H1 (cell line): ENCODE results near the gene YBX2. TPM values are rescaled to one million over a fixed set of nuclear protein-coding genes. Genes with fewer than 3 reads are reported as not detected.
"Not testable (repeated sequence)": the region's sequence is repeated elsewhere in the genome, so short reads cannot be mapped to it uniquely, and the experiment has no call there.

Source experiments
- CTCF ChIA-PET: fragments of 300-600 bp; sonication (Branson Sonifier 250); formaldehyde crosslinking; loops from one replicate; lab custom pipeline; 2021; ENCODE audit not compliant: partially characterized antibody; lab: Charles Lee
- POLR2A ChIA-PET: fragments of 300-600 bp; sonication (Branson Sonifier 250); formaldehyde crosslinking; loops from one replicate; lab custom pipeline; 2021; ENCODE audit warnings: inconsistent platforms; ENCODE audit not compliant: partially characterized antibody; lab: Charles Lee
- DNase-seq, 2 experiments: peaks; one replicate each; pipeline versions ENCODE4 v3.0.0 to v3.0.0-alpha.2; 2010 to 2022; ENCODE audit warnings: low spot score in 2 of 2, low read depth in 1 of 2, mixed read lengths in 1 of 2
- FAIRE-seq: peaks from 2 replicates; lab custom pipeline; 2011; peaks lifted over from hg19 to GRCh38; lab: Jason Lieb, UNC
- H2AFZ ChIP-seq: 2 replicates; pipeline ENCODE4 v1.8.1; 2012; ENCODE audit warnings: low read length, inconsistent platforms
- H2AK5ac ChIP-seq: 2 replicates; pipeline ENCODE4 v1.6.1; 2013; ENCODE audit warnings: low read depth, low read length
- H2BK120ac ChIP-seq: replicated peaks from 2 replicates; pipeline ENCODE3; 2013; ENCODE audit warnings: low read depth, low read length, inconsistent platforms
- H2BK12ac ChIP-seq: 2 replicates; pipeline ENCODE4 v1.6.1; 2013; ENCODE audit warnings: low read depth, low read length
- H2BK15ac ChIP-seq: 2 replicates; pipeline ENCODE4 v1.6.1; 2013; ENCODE audit warnings: low read length
- H2BK20ac ChIP-seq: 2 replicates; pipeline ENCODE4 v1.6.1; 2013; ENCODE audit warnings: low read length
- H2BK5ac ChIP-seq: 2 replicates; pipeline ENCODE4 v1.6.1; 2013; ENCODE audit warnings: low read depth, low read length
- H3K14ac ChIP-seq: 2 replicates; pipeline ENCODE4 v1.6.1; 2013; ENCODE audit warnings: inconsistent platforms; ENCODE audit not compliant: insufficient read length
- H3K18ac ChIP-seq: 2 replicates; pipeline ENCODE4 v1.6.1; 2013; ENCODE audit warnings: low read length; ENCODE audit errors: extremely low read depth
- H3K23ac ChIP-seq: 2 replicates; pipeline ENCODE4 v1.6.1; 2013; ENCODE audit warnings: inconsistent platforms; ENCODE audit not compliant: insufficient read length
- H3K23me2 ChIP-seq: 2 replicates; pipeline ENCODE4 v1.6.1; 2013; ENCODE audit warnings: low read depth, low read length
- H3K27ac ChIP-seq: 2 replicates; pipeline ENCODE4 v1.6.1; 2011; ENCODE audit warnings: low read depth, low read length, inconsistent platforms
- H3K27me3 ChIP-seq, 4 experiments: replicated peaks in 1 of 4; 1 replicate in 1 of 4; 2 replicates in 3 of 4; pipeline versions ENCODE4 v1.6.1 to v1.8.1; 2011 to 2013; ENCODE audit warnings: low read length in 3 of 4, mild to moderate bottlenecking in 3 of 4, inconsistent platforms in 2 of 4, mixed read lengths in 2 of 4, moderate library complexity in 1 of 4; ENCODE audit not compliant: control insufficient read depth in 3 of 4, insufficient read depth in 3 of 4; ENCODE audit errors: extremely low read depth in 1 of 4
- H3K36me3 ChIP-seq, 4 experiments: 2 replicates each; pipeline versions ENCODE4 v1.6.1 to v1.8.1; 2011 to 2013; ENCODE audit warnings: mild to moderate bottlenecking in 4 of 4, low read length in 3 of 4, moderate library complexity in 2 of 4, control low read depth in 1 of 4, inconsistent platforms in 1 of 4; ENCODE audit not compliant: insufficient read depth in 4 of 4, control insufficient read depth in 2 of 4
- H3K4ac ChIP-seq: replicated peaks from 2 replicates; pipeline ENCODE3; 2013; ENCODE audit warnings: low read length, low read depth, mixed read lengths, inconsistent platforms; ENCODE audit not compliant: insufficient read length
- H3K4me1 ChIP-seq, 4 experiments: replicated peaks in 1 of 4; 1 replicate in 1 of 4; 2 replicates in 3 of 4; pipeline versions ENCODE4 v1.6.1 to v1.8.1; 2011 to 2013; ENCODE audit warnings: low read length in 3 of 4, inconsistent platforms in 2 of 4, mixed read lengths in 1 of 4; ENCODE audit not compliant: insufficient read depth in 4 of 4, control insufficient read depth in 3 of 4
- H3K4me2 ChIP-seq, 2 experiments: 2 replicates each; pipeline versions ENCODE4 v1.6.1 to v1.8.1; 2011 to 2013; ENCODE audit warnings: low read depth in 2 of 2, low read length in 2 of 2, control low read depth in 1 of 2, inconsistent platforms in 1 of 2, mild to moderate bottlenecking in 1 of 2; ENCODE audit not compliant: insufficient read depth in 1 of 2
- H3K4me3 ChIP-seq, 4 experiments: fragments of 200-600, 300-600 bp in 1 of 4; sonication (generic), shearing (Covaris generic), sonication (Bioruptor Twin) in 1 of 4; 2 replicates each; pipeline versions ENCODE4 v1.5.1 to v1.8.1; 2011 to 2016; ENCODE audit warnings: low read length in 4 of 4, low read depth in 3 of 4, control low read depth in 2 of 4, inconsistent platforms in 2 of 4, mild to moderate bottlenecking in 2 of 4, mixed read lengths in 1 of 4, moderate library complexity in 1 of 4; ENCODE audit not compliant: insufficient read depth in 2 of 4; ENCODE audit errors: extremely low read depth in 1 of 4
- H3K56ac ChIP-seq: replicated peaks from 2 replicates; pipeline ENCODE3; 2013; ENCODE audit warnings: low read depth, mild to moderate bottlenecking, mixed read lengths, low read length, inconsistent platforms; ENCODE audit not compliant: insufficient read length
- H3K79me1 ChIP-seq: 2 replicates; pipeline ENCODE4 v1.6.1; 2013; ENCODE audit warnings: low read depth, low read length, control low read depth
- H3K79me2 ChIP-seq, 2 experiments: 2 replicates each; pipeline versions ENCODE4 v1.6.1 to v1.8.1; 2012 to 2013; ENCODE audit warnings: low read length in 2 of 2, mild to moderate bottlenecking in 2 of 2, inconsistent platforms in 1 of 2; ENCODE audit not compliant: insufficient read depth in 2 of 2, control insufficient read depth in 1 of 2
- H3K9ac ChIP-seq, 4 experiments: replicated peaks in 1 of 4; 1 replicate in 1 of 4; 2 replicates in 3 of 4; pipeline versions ENCODE4 v1.6.1 to v1.8.1; 2011 to 2013; ENCODE audit warnings: low read depth in 3 of 4, low read length in 3 of 4, control low read depth in 2 of 4, mild to moderate bottlenecking in 2 of 4, moderate library complexity in 2 of 4, inconsistent platforms in 1 of 4; ENCODE audit errors: extremely low read depth in 1 of 4
- H3K9me3 ChIP-seq, 2 experiments: 2 replicates each; pipeline versions ENCODE4 v1.6.1 to v1.8.1; 2012 to 2013; ENCODE audit warnings: mild to moderate bottlenecking in 2 of 2, moderate library complexity in 2 of 2, control low read depth in 1 of 2, inconsistent platforms in 1 of 2, low read depth in 1 of 2, low read length in 1 of 2, mixed read lengths in 1 of 2; ENCODE audit not compliant: insufficient read depth in 2 of 2
- H4K20me1 ChIP-seq, 2 experiments: replicated peaks in 1 of 2; 2 replicates each; pipeline versions ENCODE3 to v1.8.1; 2011 to 2013; ENCODE audit warnings: inconsistent platforms in 2 of 2, low read length in 2 of 2, mild to moderate bottlenecking in 1 of 2; ENCODE audit not compliant: insufficient read depth in 2 of 2, control insufficient read depth in 1 of 2
- H4K5ac ChIP-seq: 2 replicates; pipeline ENCODE4 v1.6.1; 2013; ENCODE audit warnings: low read length, low read depth, mixed read lengths, inconsistent platforms; ENCODE audit not compliant: insufficient read length
- H4K8ac ChIP-seq: 2 replicates; pipeline ENCODE4 v1.8.0; 2013; ENCODE audit warnings: mild to moderate bottlenecking, moderate library complexity, low read length, inconsistent platforms; ENCODE audit not compliant: insufficient read depth; ENCODE audit errors: extremely low read depth
- H4K91ac ChIP-seq: replicated peaks from 2 replicates; pipeline ENCODE3; 2013; ENCODE audit warnings: low read length, mixed read lengths, inconsistent platforms; ENCODE audit not compliant: insufficient read length
- WGBS, 2 experiments: shearing (Covaris generic) in 1 of 2; methylation state at CpG; one replicate each; pipeline versions ENCODE4 v1.1.6 to v1.1.7; 2013 to 2015; ENCODE audit warnings: low lambda C conversion rate in 2 of 2, mixed read lengths in 2 of 2, inconsistent platforms in 1 of 2, low coverage in 1 of 2, missing lambda C conversion rate in 1 of 2; ENCODE audit not compliant: insufficient replicate concordance in 2 of 2, insufficient coverage in 1 of 2, insufficient read length in 1 of 2; ENCODE audit errors: extremely low coverage in 1 of 2, missing lambda C conversion rate in 1 of 2; 5-methylcytosine and 5-hydroxymethylcytosine counted together
- polyA plus RNA-seq, 7 experiments: library from polyadenylated mRNA; depleted of rRNA in 3 of 7; stranded (reverse) in 5 of 7; unstranded in 2 of 7; fragments of >200 nt in 5 of 7; fragments of 200-250 nt in 2 of 7; gene quantifications; 1 replicate in 5 of 7; 2 replicates in 1 of 7; 4 replicates in 1 of 7; pipeline versions ENCODE4 v1.2.1 to v1.2.3, GENCODE V29; 2011 to 2013; ENCODE audit warnings: missing spikeins in 2 of 7, mixed read lengths in 2 of 7
- total RNA-seq: library from RNA; stranded (reverse); fragmentation: NEBNext Ultra II Directional; extraction: Animal tissue kit (Norgen Biotek cat#: 25700); gene quantifications from 2 replicates; pipeline ENCODE4 v1.2.1, GENCODE V29; 2021

The YBX2 gene
- total and polyA plus RNA-seq, 2 of the 8 experiments (the other 6 are each of a cell fraction or from before 2014, with no cell fraction given): 19.2 to 30.5 TPM

GRCh38 chr17:7337600-7337999, 43.2 kb upstream of the YBX2 start:
- H3K4me2 ChIP-seq: peak overlapping the region in 1 of 2 experiments; percentile 82; a peak in 1 of 4 replicates
- not testable (repeated sequence) for H3K27me3 ChIP-seq, H3K4ac ChIP-seq, H3K23me2 ChIP-seq, H3K14ac ChIP-seq, H4K20me1 ChIP-seq, H2AFZ ChIP-seq, H3K18ac ChIP-seq, H3K23ac ChIP-seq, H2BK120ac ChIP-seq, H4K5ac ChIP-seq, H3K79me1 ChIP-seq, H3K9ac ChIP-seq, H4K8ac ChIP-seq, DNase-seq, H3K9me3 ChIP-seq, H3K79me2 ChIP-seq, H2AK5ac ChIP-seq, H2BK12ac ChIP-seq, H3K56ac ChIP-seq, H3K4me3 ChIP-seq, FAIRE-seq, H3K27ac ChIP-seq, H2BK5ac ChIP-seq, H4K91ac ChIP-seq, H3K36me3 ChIP-seq
- peak overlapping the region; percentile 3; the same call in 1 of the 2 replicates for H2BK15ac ChIP-seq
- peaks cover 3 to 13% (median 11%) of the 10 kb centered on the region in 4 experiments for H3K4me1 ChIP-seq
- peak overlapping the region; percentile 98; the same call in 1 of the 2 replicates for H2BK20ac ChIP-seq
- ChIA-PET CTCF (interaction anchor here (0.6 to 14.1 kb wide), 12 partner anchors 10 to 292 kb away, joined by 3 to 167 read pairs (median 6); partner anchors contain the start of genes KCTD11, NEURL4, SLC2A4 and SOX15), POLR2A (interaction anchor here (0.7 to 6.9 kb wide), 16 partner anchors 10 to 246 kb away, joined by 3 to 93 read pairs (median 8); partner anchors contain the start of genes GPS2, KCTD11, MPDU1 and NEURL4)
- WGBS, 2 experiments: 99% methylated on average over 7 of the region's 7 CpGs; no CpG with 5 or more reads in 1 of the 2 experiments
